ENCODE data around the gene MGAT3. TPM values are rescaled to one million over a fixed set of nuclear protein-coding genes. Genes with fewer than 3 reads are reported as not detected.

MGAT3 gene
- total and polyA plus RNA-seq, 2 of the 13 experiments (the other 11 are each of a cell fraction or from before 2014, with no cell fraction given) = 0.11 to 0.15 TPM

DNA sequence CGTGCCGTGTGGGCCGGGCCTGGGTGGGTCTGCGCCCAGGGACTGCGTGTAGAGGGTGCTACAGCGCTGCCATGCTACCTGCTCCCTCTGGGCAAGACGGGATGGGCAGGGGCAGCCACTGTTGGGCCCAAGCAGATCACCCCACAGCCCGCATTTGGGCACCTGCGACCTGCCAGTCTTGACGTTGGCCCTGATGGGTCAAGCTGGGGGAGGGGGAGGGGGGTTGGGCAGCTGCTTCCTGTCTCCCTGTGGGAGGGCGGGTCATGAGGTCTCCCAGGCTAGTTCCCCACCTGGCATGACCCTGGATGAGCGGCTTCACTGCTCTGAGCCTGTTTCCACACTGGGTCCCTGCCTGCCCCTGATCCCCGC lies 78.5 kb downstream of the MGAT3 start:
- DNase-seq (ENCODE audit: low spot score) (no peak), FAIRE-seq (no peak), ATAC-seq (no peak)
- POLR2A ChIA-PET = interaction anchor here (1.5 to 4.1 kb wide), 5 partner anchors 12 to 216 kb away, joined by 3 to 15 read pairs (median 13); partner anchors contain the start of genes ATF4, MIEF1 and RPL3
- Histone ChIP-seq H3K4me2 (ENCODE audit: low read depth, low read length) (peak overlapping the region; percentile 95), H3K27me3 (ENCODE audit: control insufficient read depth in 1 of 2, insufficient read depth in 2 of 2, low read length in 2 of 2) (peaks cover 1 to 18% of the 10 kb centered on the region in 2 experiments; a peak in 3 of 5 replicates), H3K79me2 (ENCODE audit: insufficient read depth, low read length) (peaks cover 18% of the 10 kb centered on the region), H3K9me3 (ENCODE audit: low read length) (no peaks in the 10 kb centered on the region), H4K20me1 (ENCODE audit: insufficient read depth, low read length) (no peaks in the 10 kb centered on the region), H3K27ac (ENCODE audit: extremely low read length, insufficient read depth, low read length) (no peak overlapping the region), H3K4me1 (ENCODE audit: insufficient read depth, low read length) (peaks cover 39% of the 10 kb centered on the region), H3K4me3 (replicated peaks in 1 of 3; ENCODE audit: insufficient read depth in 1 of 3, low read depth in 2 of 3, low read length in 3 of 3) (peak overlapping the region in 1 of 3 experiments; percentile 77; a peak in 1 of 6 replicates), H3K36me3 (replicated peaks in 1 of 2; ENCODE audit: control insufficient read depth in 1 of 2, insufficient read depth in 2 of 2, low read length in 2 of 2) (no peaks in the 10 kb centered on the region), H3K9ac (ENCODE audit: insufficient read depth, low read depth, low read length) (no peak overlapping the region), H2AFZ (ENCODE audit: low read length) (no peak overlapping the region)
- 4% methylated on average over 5 of the region's 13 CpGs for WGBS (ENCODE audit: low lambda C conversion rate)
- intact Hi-C loops (cut with micrococcal nuclease; ENCODE audit: unreplicated experiment) = loop anchor here (2.0 kb wide), 1 partner anchor 501 kb away; no protein-coding TSS in a partner anchor
- in situ Hi-C loops (cut with HindIII; ENCODE audit: extremely low pct_ligation_motif_present, low pct_unique_long_range_greater_than_20kb) = loop anchor here (5.0 kb wide), 2 partner anchors 272 to 492 kb away; no protein-coding TSS in a partner anchor
- BruUV-seq (replicated peaks) = no TSS peak
- CTCF ChIA-PET (ENCODE audit: low intra/inter-chr PET ratio, low total read pairs) = interaction anchor here (0.6 to 4.0 kb wide), 5 partner anchors 39 to 501 kb away, joined by 3 to 21 read pairs (median 8); no protein-coding TSS in a partner anchor
- TF ChIP-seq ZNF264 (CRISPR knock-in tag; IDR thresholded peaks at IDR 0.05) = no peak
- TF ChIP-seq RFXANK (CRISPR knock-in tag; IDR thresholded peaks at IDR 0.05) = no peak

DNA sequence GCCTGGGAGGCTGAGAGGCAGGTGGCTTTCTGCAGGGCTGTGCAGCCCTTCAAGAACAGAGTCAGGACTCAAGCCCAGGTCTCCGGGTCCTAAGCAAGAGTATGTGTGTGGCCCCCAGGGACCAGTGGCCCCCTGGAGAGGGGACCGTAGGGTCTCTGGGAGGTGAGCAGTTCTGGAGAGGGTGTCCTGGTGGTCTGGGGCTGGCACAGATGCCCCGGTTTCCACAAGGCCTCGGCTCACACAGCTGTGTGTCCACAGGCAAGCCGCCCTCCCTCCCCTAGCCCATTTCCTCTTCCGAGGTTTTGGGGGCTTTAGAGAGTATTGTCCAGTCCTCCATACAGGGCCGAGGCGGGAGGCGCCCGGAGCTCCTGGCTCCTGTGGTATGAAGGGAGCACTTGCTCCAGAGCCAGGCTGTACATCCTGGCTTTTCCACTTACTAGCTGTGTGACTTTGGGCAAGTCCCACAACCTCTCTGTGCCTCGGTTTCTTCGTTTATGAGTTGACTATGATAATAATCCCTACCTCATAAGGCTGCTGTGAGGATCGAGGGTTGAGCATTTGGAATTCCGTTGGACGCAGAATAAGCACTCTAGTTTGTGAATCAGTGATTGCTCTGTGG lies 79.1 kb downstream of the MGAT3 start:
- no peak for TF ChIP-seq TAF15 (IDR thresholded peaks at IDR 0.05; ENCODE audit: low read depth, low read length, poor library complexity, severe bottlenecking)
- TF ChIP-seq ZNF768 (CRISPR knock-in tag; IDR thresholded peaks at IDR 0.05) = peak; percentile 89
- Histone ChIP-seq H3K9me3 (ENCODE audit: low read length) (no peaks in the 10 kb centered on the region), H2AFZ (ENCODE audit: low read length) (no peak overlapping the region), H4K20me1 (ENCODE audit: insufficient read depth, low read length) (no peaks in the 10 kb centered on the region), H3K36me3 (replicated peaks in 1 of 2; ENCODE audit: control insufficient read depth in 1 of 2, insufficient read depth in 2 of 2, low read length in 2 of 2) (no peaks in the 10 kb centered on the region), H3K9ac (ENCODE audit: insufficient read depth, low read depth, low read length) (no peak overlapping the region), H3K27ac (ENCODE audit: extremely low read length, insufficient read depth, low read length) (no peak overlapping the region), H3K79me2 (ENCODE audit: insufficient read depth, low read length) (peaks cover 15% of the 10 kb centered on the region), H3K27me3 (ENCODE audit: control insufficient read depth in 1 of 2, insufficient read depth in 2 of 2, low read length in 2 of 2) (peaks cover 2 to 18% of the 10 kb centered on the region in 2 experiments; a peak in 3 of 5 replicates), H3K4me3 (replicated peaks in 1 of 3; ENCODE audit: insufficient read depth in 1 of 3, low read depth in 2 of 3, low read length in 3 of 3) (no peak overlapping the region), H3K4me2 (ENCODE audit: low read depth, low read length) (no peak overlapping the region), H3K4me1 (ENCODE audit: insufficient read depth, low read length) (peaks cover 33% of the 10 kb centered on the region)
- intact Hi-C loops (cut with micrococcal nuclease; ENCODE audit: unreplicated experiment) (loop anchor here (2.0 kb wide), 1 partner anchor 501 kb away; no protein-coding TSS in a partner anchor), in situ Hi-C loops (cut with HindIII; ENCODE audit: extremely low pct_ligation_motif_present, low pct_unique_long_range_greater_than_20kb) (loop anchor here (5.0 kb wide), 2 partner anchors 271 to 491 kb away; no protein-coding TSS in a partner anchor)
- ChIA-PET CTCF (ENCODE audit: low intra/inter-chr PET ratio, low total read pairs) (interaction anchor here (0.6 to 4.0 kb wide), 4 partner anchors 272 to 501 kb away, joined by 3 to 21 read pairs (median 8); no protein-coding TSS in a partner anchor), POLR2A (no interaction called here)
- DNase-seq (ENCODE audit: low spot score) (no peak), FAIRE-seq (no peak), ATAC-seq (no peak)
- BruUV-seq (replicated peaks) = no TSS peak
- WGBS (ENCODE audit: low lambda C conversion rate) = 50% methylated on average over 2 of the region's 15 CpGs
